HepG2 (cell line): ENCODE measurements around the gene NELL1. TPM values are rescaled to one million over a fixed set of nuclear protein-coding genes. Genes with fewer than 3 reads are reported as not detected.

Source experiments
- ATAC-seq: fragments of 200-7000 bp; cut with Tn5 transposase; 3 replicates; pipeline ENCODE4 v1.9.1; 2020; ENCODE audit warnings: mild to moderate bottlenecking, moderate library complexity
- BruUV-seq: library from RNA; stranded (reverse); fragments of 400-500 nt; replicated peaks from 2 replicates; lab custom pipeline; 2021; lab: Mats Ljungman, UMichigan
- CTCF ChIA-PET: fragments of 300-600 bp; formaldehyde crosslinking; extraction: SDS; loops from one replicate; lab custom pipeline; 2021; ENCODE audit warnings: low total read pairs, inconsistent platforms, low intra/inter-chr PET ratio; lab: Yijun Ruan, JAX
- POLR2A ChIA-PET: fragments of 350-600 bp; sonication (Branson Sonifier 250); formaldehyde crosslinking; loops from one replicate; lab custom pipeline; 2020; ENCODE audit warnings: antibody characterized with exemption, inconsistent platforms; lab: Yijun Ruan, JAX
- DNase-seq: peaks from one replicate; pipeline ENCODE4 v3.0.0-alpha.2; 2015; ENCODE audit warnings: low spot score
- FAIRE-seq: peaks from 3 replicates; lab custom pipeline; 2011; peaks lifted over from hg19 to GRCh38; lab: Jason Lieb, UNC
- H2AFZ ChIP-seq: one replicate; pipeline ENCODE4 v1.6.1; 2011; ENCODE audit warnings: low read length, inconsistent platforms
- H3K27ac ChIP-seq: fragments of 300-600 bp; 3 replicates; pipeline ENCODE4 v1.8.0; 2011; ENCODE audit warnings: mixed run types, mild to moderate bottlenecking, mixed read lengths, low read length, inconsistent platforms; ENCODE audit not compliant: insufficient read depth; ENCODE audit errors: extremely low read length
- H3K27me3 ChIP-seq, 2 experiments: fragments of 200-600 bp in 1 of 2; 2 replicates in 1 of 2; 3 replicates in 1 of 2; pipeline versions ENCODE4 v1.6.0 to v1.8.0; 2011; ENCODE audit warnings: low read length in 2 of 2, mild to moderate bottlenecking in 2 of 2, moderate library complexity in 2 of 2, inconsistent platforms in 1 of 2; ENCODE audit not compliant: insufficient read depth in 2 of 2, control insufficient read depth in 1 of 2
- H3K36me3 ChIP-seq, 2 experiments: fragments of 200-600 bp in 1 of 2; replicated peaks in 1 of 2; 2 replicates in 1 of 2; 3 replicates in 1 of 2; pipeline versions ENCODE4 v1.5.1 to v1.8.0; 2011; ENCODE audit warnings: low read length in 2 of 2, inconsistent platforms in 1 of 2; ENCODE audit not compliant: insufficient read depth in 2 of 2, control insufficient read depth in 1 of 2
- H3K4me1 ChIP-seq: 2 replicates; pipeline ENCODE4 v1.5.1; 2012; ENCODE audit warnings: low read length, inconsistent platforms; ENCODE audit not compliant: insufficient read depth
- H3K4me2 ChIP-seq: 2 replicates; pipeline ENCODE4 v1.6.0; 2011; ENCODE audit warnings: low read depth, low read length, inconsistent platforms
- H3K4me3 ChIP-seq, 3 experiments: fragments of 200-600 bp in 1 of 3; sonication (generic), shearing (Covaris generic) in 1 of 3; replicated peaks in 1 of 3; 2 replicates each; pipeline ENCODE4 v1.5.1; 2011 to 2016; ENCODE audit warnings: low read length in 3 of 3, inconsistent platforms in 2 of 3, low read depth in 2 of 3, mild to moderate bottlenecking in 2 of 3, control low read depth in 1 of 3, mixed read lengths in 1 of 3; ENCODE audit not compliant: insufficient read depth in 1 of 3
- H3K79me2 ChIP-seq: one replicate; pipeline ENCODE4 v1.6.1; 2011; ENCODE audit warnings: low read length, inconsistent platforms; ENCODE audit not compliant: insufficient read depth
- H3K9ac ChIP-seq: 2 replicates; pipeline ENCODE4 v1.6.0; 2011; ENCODE audit warnings: mild to moderate bottlenecking, low read depth, low read length, inconsistent platforms; ENCODE audit not compliant: insufficient read depth
- H3K9me3 ChIP-seq: 2 replicates; pipeline ENCODE4 v1.5.1; 2012; ENCODE audit warnings: mild to moderate bottlenecking, low read length
- H4K20me1 ChIP-seq: 2 replicates; pipeline ENCODE4 v1.6.0; 2011; ENCODE audit warnings: inconsistent platforms, mild to moderate bottlenecking, low read length, moderate library complexity; ENCODE audit not compliant: insufficient read depth
- BCLAF1 ChIP-seq: fragments of 450-650 bp; IDR thresholded peaks from 2 replicates; pipeline ENCODE4 v1.6.1; 2017; ENCODE audit warnings: mild to moderate bottlenecking
- MEF2D ChIP-seq: sonication (generic); formaldehyde crosslinking; IDR thresholded peaks from 2 replicates; pipeline ENCODE4 v1.5.1; 2020; ENCODE audit warnings: mild to moderate bottlenecking, missing genetic modification reagents
- PLRG1 ChIP-seq: fragments of 450-650 bp; conservative IDR thresholded peaks from 2 replicates; pipeline ENCODE4 v1.6.1; 2016
- POGK ChIP-seq: sonication (generic); formaldehyde crosslinking; conservative IDR thresholded peaks from 2 replicates; pipeline ENCODE4 v1.8.0; 2022; ENCODE audit warnings: mild to moderate bottlenecking, moderate library complexity, missing genetic modification reagents
- TRAFD1 ChIP-seq: sonication (generic); formaldehyde crosslinking; IDR thresholded peaks from 2 replicates; pipeline ENCODE4 v1.5.1; 2020; ENCODE audit warnings: missing genetic modification reagents, mild to moderate bottlenecking, borderline replicate concordance
- ZBTB26 ChIP-seq: IDR thresholded peaks from 2 replicates; pipeline ENCODE4 v1.6.1; 2016; ENCODE audit warnings: missing compliant biosample characterization, missing genetic modification reagents, borderline replicate concordance
- ZNF646 ChIP-seq: sonication (generic); formaldehyde crosslinking; IDR thresholded peaks from 2 replicates; pipeline ENCODE4 v1.9.0; 2021; ENCODE audit warnings: mild to moderate bottlenecking, missing genetic modification reagents
- WGBS: methylation state at CpG from one replicate; pipeline ENCODE4 v1.1.6; 2017; ENCODE audit warnings: low lambda C conversion rate; 5-methylcytosine and 5-hydroxymethylcytosine counted together
- in situ Hi-C: cut with HindIII; loops from 2 replicates; pipeline ENCODE4 v1.10.0; 2017; ENCODE audit warnings: low pct_unique_long_range_greater_than_20kb; ENCODE audit not compliant: extremely low pct_ligation_motif_present
- intact Hi-C: fragments of 100-400 bp; cut with micrococcal nuclease; formaldehyde crosslinking; loops from one replicate; pipeline ENCODE4 v1.10.0; 2022; ENCODE audit not compliant: unreplicated experiment
- polyA plus RNA-seq, 8 experiments: library from polyadenylated mRNA; depleted of rRNA in 3 of 8; stranded (reverse) in 7 of 8; unstranded in 1 of 8; fragments of >200 nt; fragmentation: Illumina TruSeq in 4 of 8; extraction: Trizol in 4 of 8; gene quantifications; 2 replicates each; pipeline versions ENCODE4 v1.2.1 to v1.2.3, GENCODE V29; 2011 to 2016; ENCODE audit warnings: low read depth in 4 of 8, missing spikeins in 1 of 8, mixed read lengths in 1 of 8; ENCODE audit not compliant: insufficient read depth in 1 of 8
- total RNA-seq, 5 experiments: library from RNA; depleted of rRNA; stranded (reverse); fragments of >200 nt; fragmentation: Illumina TruSeq; extraction: Trizol; gene quantifications; 2 replicates each; pipeline ENCODE4 v1.2.3, GENCODE V29; 2016; ENCODE audit warnings: low read depth in 1 of 5

NELL1 gene
- total and polyA plus RNA-seq, 2 of the 13 experiments (the other 11 are each of a cell fraction or from before 2014, with no cell fraction given), result not detected

- Histone ChIP-seq H4K20me1 (no peaks in the 10 kb centered on the region), H3K79me2 (no peaks in the 10 kb centered on the region), H3K9ac (no peak overlapping the region), H3K4me3 (no peak overlapping the region), H3K9me3 (no peaks in the 10 kb centered on the region), H3K27ac (no peak overlapping the region), H3K4me2 (no peak overlapping the region), H3K27me3 (0 out of 5 replicates have a peak, but pooled peaks cover 0 to 4% of the 10 kb centered on the region in 2 experiments), H2AFZ (no peak overlapping the region), H3K4me1 (no peaks in the 10 kb centered on the region), H3K36me3 (no peaks in the 10 kb centered on the region)
- in situ Hi-C loops (loop anchor here (25.0 kb wide), 1 partner anchor 106 kb away; no protein-coding TSS in a partner anchor), intact Hi-C loops (no loop called here)
- DNase-seq (no peak), ATAC-seq (no peak), FAIRE-seq (no peak)
- no TSS peak for BruUV-seq
- WGBS, result 13% methylated on average over 5 of the region's 5 CpGs
- POLR2A ChIA-PET, result no interaction called here
- CTCF ChIA-PET, result no interaction called here
- no peak for TF ChIP-seq TRAFD1
- TF ChIP-seq MEF2D, result no peak
- no peak for TF ChIP-seq POGK (CRISPR knock-in tag)
- TF ChIP-seq PLRG1, result no peak
- no peak for TF ChIP-seq ZBTB26 (CRISPR knock-in tag)
- no peak for TF ChIP-seq BCLAF1
- no peak for TF ChIP-seq ZNF646
These were observed 212.1 kb downstream of the NELL1 start for GRCh38 chr11:20881328-20882079.
